HG02885 (cell line): ENCODE data around the gene UBTD1.

Source experiments
- ATAC-seq: cut with Tn5 transposase; IDR thresholded peaks from one replicate; pipeline ENCODE4 v1.9.1; 2021; ENCODE audit warnings: mild to moderate bottlenecking; ENCODE audit not compliant: unreplicated experiment, poor library complexity

UBTD1 gene

DNA sequence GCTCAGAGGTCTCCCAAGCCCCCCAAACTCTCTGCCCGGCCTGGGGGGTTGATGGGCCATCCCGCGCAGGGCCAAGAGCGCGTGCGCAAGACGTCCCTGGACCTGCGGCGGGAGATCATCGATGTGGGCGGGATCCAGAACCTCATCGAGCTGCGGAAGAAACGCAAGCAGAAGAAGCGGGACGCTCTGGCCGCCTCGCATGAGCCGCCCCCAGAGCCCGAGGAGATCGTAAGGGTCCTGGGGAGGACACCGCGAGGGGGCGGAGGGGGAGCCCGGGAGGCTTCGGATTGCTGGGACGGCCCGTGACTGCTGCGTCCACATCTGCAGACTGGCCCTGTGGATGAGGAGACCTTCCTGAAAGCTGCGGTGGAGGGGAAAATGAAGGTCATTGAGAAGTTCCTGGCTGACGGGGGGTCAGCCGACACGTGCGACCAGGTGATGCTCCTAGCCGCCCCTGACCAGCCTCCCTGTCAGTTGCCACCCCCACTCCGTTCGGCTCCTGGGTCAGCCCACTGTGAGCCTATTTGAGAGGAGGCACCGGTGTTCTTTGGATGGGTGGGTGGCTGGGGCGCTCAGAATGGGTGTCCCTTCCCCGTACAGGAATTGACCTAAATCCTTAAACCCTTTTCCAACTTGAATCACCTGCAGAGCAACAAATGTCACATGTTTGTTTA, 79.6 kb downstream of the UBTD1 start:
- no peak for ATAC-seq

GRCh38 chr10:97580421-97581367, 82.0 kb downstream of the UBTD1 start:
- no peak for ATAC-seq

- ATAC-seq, result no peak
These were observed 83.4 kb downstream of the UBTD1 start for GRCh38 chr10:97582169-97582568.

DNA sequence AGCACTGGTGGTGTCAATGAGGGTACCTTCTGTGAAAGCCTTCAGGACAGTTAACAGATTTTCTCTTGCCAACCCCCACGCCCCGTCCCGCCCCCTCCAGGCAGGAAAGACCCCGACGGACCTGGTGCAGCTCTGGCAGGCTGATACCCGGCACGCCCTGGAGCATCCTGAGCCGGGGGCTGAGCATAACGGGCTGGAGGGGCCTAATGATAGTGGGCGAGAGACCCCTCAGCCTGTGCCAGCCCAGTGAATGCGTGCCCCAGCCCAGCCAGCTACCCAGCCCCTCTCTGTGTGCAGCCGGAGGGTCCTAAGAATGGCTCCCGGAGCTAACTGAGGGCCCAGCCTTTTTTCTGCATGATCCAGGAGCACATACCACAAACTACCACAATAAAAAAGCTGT, 84.8 kb downstream of the UBTD1 start:
- no peak for ATAC-seq

- no peak for ATAC-seq
These were observed 85.5 kb downstream of the UBTD1 start, which contains the start of gene HOGA1 for GRCh38 chr10:97584060-97584797. Gene HOGA1, plus strand, starts transcription at chr10:97584389. Its CDS starts 315 bp downstream, at chr10:97584704.

GRCh38 chr10:97584798-97585438, 86.2 kb downstream of the UBTD1 start:
- no peak for ATAC-seq

GRCh38 chr10:97585439-97585811, 86.7 kb downstream of the UBTD1 start:
- no peak for ATAC-seq

- no peak for ATAC-seq
These were observed 88.5 kb downstream of the UBTD1 start for GRCh38 chr10:97587183-97587582.

DNA sequence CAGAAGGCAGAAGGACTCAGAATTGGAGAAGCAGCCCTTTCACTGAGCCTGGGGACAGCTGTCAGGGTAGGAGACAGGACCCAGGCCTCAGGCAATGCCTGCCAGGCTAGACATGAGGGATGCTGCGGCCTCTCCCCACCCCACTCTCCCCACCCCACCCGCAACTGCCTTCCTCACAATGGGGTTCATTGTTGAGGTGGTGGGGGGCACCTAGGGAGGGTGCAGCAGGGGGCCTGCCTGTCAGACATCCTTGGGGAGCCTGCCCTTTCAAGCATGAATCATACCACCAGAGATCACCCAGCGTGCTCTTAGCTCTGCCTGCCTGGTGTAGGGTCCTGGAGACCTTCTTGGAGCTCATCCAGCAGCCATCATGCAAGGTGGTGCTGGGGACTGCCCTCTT, 90.8 kb downstream of the UBTD1 start, which contains the start of gene C10orf62:
TSS of gene C10orf62 (plus strand) at position 243 of the 400 bp plus-strand sequence. CDS start 177 bp downstream, outside the sequence.
- ATAC-seq, result no peak

DNA sequence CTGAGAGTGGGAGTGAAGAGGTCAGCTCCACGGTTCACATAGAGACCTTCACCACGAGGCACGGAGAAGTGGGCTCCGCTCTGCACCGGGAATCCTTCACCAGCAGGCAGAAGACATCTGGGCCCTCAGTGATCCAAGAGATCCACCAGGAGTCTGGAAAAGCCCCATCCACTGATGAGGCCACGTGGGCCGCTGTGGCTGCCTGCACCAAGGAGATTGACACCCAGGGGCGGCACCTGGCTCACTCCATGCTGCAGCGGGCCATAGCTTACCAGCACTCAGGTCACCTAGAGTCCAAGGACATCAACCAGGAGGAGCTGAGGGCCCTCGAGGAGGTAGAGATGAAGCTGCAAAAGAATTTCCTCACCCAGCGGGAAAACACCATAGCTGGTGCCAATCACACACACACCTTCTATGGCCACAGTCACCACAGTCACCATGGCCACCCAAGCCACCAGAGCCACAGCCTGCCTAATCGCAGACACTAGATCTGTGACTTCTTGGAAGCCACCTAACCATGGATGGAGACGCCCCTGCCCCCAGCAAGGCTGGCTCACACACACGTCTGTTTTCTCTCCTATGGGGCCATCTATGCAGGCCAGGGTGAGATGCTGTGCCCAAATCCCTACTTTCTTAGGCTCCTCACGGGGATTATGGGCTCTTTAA, 91.5 kb downstream of the UBTD1 start:
- ATAC-seq, result no peak

- no peak for ATAC-seq
These were observed 92.2 kb downstream of the UBTD1 start for GRCh38 chr10:97590748-97591495.

- ATAC-seq, result no peak
These were observed 94.7 kb downstream of the UBTD1 start for GRCh38 chr10:97593421-97593820.

- no peak for ATAC-seq
These were observed 97.7 kb downstream of the UBTD1 start for GRCh38 chr10:97596101-97597082.

DNA sequence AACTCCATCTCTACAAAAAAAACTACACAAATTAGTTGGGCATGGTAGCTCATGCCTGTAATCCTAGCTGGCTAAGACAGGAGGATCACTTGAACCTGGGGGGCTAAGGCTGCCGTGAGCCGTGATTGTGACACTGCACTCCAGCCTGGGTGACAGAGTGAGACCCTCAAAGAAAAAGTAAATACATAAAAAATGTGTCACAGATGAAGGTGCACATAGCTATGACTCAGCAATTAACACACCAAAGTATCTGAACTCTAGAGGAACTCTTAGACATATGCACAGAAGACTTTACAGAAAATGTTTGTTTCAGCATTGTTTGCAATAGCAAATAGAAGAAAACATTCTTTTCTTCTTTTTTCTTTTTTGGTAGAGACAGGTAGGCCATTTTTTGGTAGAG, 99.1 kb downstream of the UBTD1 start:
- ATAC-seq, result no peak

DNA sequence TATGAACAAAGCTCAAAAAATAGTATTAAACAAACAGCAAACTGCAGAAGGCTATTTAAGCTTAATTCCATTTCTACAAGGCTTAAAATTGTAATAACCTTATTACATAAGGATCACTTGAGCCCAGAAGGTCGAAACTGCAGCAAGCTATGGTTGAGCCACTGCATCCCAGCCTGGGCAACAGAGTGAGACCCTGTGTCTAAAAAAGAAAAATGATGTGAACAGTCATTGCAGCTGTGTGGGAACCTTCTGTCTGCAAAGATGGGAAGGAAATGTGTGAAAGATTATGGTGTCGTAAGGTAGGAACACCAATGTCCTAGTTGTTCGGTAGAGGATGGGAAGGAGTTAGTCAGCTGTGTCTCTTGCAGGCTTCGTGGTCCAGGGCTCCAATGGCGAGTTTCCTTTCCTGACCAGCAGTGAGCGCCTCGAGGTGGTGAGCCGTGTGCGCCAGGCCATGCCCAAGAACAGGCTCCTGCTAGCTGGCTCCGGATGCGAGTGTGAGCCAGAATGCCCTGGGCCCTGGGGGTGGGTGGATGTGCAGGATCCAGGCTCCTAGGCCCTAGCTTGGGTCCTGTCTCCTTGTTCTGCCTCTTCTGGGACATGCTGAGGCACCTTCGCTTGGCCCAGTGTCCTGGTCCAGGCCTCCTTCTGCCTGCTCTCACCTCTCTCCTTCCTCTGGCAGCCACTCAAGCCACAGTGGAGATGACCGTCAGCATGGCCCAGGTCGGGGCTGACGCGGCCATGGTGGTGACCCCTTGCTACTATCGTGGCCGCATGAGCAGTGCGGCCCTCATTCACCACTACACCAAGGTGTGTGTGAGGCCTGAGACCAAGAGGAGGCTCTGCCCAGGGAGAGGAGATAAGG, 99.9 kb downstream of the UBTD1 start:
- ATAC-seq, result no peak

DNA sequence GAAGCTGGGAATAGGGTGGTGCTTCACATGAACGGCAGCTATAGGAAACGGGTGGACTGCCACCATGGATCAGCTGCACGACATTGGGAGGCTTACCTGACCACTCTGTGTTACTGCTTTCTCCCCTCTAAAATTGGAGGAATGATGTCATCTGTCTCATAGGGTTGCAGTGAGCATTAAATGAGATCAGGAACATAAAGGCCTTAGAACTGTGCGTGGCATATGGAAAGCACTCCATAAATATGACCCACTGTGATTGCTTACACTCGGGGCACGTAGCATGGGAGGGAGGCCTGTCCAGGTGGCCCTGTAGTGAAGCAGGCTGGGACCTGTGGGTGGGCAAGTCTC, 100.5 kb downstream of the UBTD1 start:
- ATAC-seq, result no peak

DNA sequence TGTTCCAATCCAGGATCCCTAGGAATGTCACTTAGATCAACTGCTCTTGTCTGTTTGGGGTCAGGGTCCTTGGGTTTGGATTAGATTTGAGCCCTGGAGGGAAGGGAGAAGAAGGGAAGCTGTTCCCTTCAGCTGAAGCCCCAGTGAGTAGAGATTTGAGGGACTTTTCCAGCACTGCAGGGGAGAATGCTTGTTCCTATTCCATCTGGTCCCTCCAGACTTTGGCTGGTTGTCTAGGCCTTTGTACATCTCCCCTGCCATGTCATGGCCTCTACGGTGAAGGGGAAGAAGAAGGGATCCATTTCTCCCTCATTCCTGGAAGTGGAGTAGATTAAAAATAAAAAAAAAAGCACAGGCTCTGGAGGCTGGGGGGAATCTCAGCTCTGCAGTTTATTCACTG, 101.9 kb downstream of the UBTD1 start:
- ATAC-seq, result no peak
